GM19468 (cell line): ENCODE data around the gene DAPP1.
"Not testable (repeated sequence)": the region's sequence is repeated elsewhere in the genome, so short reads cannot be mapped to it uniquely, and the experiment has no call there.

Experiments used
- ATAC-seq: cut with Tn5 transposase; IDR thresholded peaks from one replicate; pipeline ENCODE4 v1.9.1; 2021; ENCODE audit warnings: mild to moderate bottlenecking, moderate library complexity, moderate number of reproducible peaks; ENCODE audit not compliant: unreplicated experiment; ENCODE audit errors: extremely low read depth

DAPP1 gene, protein sequence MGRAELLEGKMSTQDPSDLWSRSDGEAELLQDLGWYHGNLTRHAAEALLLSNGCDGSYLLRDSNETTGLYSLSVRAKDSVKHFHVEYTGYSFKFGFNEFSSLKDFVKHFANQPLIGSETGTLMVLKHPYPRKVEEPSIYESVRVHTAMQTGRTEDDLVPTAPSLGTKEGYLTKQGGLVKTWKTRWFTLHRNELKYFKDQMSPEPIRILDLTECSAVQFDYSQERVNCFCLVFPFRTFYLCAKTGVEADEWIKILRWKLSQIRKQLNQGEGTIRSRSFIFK

DNA sequence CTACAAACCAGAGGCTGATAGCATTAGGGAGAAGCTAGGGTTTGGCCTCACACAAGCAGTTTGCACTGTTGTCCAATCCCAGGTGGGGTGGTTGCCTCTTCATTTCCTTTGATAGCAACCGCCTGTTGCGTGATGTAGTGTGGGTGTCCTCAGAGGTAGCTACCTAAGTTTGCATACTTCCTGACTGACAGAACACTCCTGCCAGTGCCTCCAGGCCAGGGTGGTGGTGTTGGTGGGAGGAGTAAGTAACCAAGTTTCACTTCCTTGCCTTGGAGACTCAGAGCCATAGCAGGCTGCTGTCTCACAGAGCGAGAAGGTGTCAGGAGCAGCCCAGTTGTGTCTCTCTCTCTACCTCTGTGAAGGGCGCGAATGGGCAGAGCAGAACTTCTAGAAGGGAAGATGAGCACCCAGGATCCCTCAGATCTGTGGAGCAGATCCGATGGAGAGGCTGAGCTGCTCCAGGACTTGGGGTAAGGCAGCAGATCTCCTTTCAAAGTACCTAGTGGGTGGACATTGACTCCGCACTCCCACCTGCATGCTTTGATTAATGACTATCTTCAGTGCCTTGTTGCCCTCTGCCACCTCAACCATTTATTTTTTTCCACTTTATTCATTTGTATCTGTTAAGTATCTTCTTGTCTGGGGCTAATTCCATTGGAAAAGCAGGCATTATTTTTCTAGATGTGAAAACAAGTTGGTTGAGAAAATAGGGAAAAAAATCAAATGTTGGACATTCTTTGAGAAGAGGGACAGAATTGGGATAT is at the start of gene DAPP1:
DAPP1 (plus strand) TSS at position 283 of the 764 bp plus-strand sequence; CDS start at position 370, 87 bp downstream.
- peak; percentile 97 for ATAC-seq

DNA sequence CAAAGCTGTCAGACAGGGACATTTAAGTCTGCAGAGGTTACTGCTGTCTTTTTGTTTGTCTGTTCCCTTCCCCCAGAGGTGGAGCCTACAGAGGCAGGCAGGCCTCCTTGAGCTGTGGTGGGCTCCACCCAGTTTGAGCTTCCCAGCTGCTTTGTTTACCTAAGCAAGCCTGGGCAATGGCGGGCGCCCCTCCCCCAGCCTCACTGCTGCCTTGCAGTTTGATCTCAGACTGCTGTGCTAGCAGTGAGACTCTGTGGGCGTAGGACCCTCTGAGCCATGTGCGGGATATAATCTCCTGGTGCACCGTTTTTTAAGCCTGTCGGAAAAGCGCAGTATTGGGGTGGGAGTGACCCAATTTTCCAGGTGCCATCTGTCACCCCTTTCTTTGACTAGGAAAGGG is 45.8 kb upstream of the DAPP1 start:
- not testable (repeated sequence) for ATAC-seq

DNA sequence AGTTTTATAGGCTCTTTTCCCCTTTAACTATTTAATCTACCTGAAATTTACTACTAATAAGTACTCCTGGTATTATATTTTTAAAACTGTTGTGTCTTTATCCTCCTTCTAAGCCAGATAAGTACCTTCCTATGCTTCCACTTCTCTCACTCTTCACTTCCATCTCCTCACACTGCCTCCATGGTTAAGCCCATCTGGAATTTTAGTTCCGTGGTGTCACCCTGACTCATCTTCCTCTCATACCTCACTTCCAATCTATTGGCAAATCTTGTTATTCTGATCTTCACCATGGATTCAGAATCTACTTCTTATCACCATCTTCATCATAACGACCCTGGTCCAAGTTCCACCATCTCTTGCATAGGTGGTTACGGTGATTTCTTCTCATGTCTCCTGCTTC is 32.7 kb upstream of the DAPP1 start:
- ATAC-seq, result no peak

DNA sequence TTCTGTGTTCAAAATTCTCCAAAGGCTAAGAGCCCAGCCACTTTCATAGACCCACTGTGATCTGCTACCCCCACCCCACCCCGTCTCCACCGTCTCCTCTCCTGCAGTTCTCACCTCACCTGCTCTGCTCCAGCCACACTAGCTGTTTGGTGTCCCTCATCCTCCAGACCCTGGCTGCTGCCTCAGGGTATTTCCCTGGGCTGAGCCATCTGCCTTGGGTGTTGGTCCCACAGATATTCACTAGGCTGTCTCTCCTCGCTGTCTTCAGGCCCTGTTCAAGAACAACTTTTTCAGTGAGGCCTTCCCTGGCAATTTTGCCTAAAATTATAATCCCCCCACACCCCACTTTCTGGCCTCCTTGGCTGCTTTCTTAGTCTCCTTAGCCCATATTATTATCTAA is 31.8 kb upstream of the DAPP1 start:
- ATAC-seq, result no peak

DNA sequence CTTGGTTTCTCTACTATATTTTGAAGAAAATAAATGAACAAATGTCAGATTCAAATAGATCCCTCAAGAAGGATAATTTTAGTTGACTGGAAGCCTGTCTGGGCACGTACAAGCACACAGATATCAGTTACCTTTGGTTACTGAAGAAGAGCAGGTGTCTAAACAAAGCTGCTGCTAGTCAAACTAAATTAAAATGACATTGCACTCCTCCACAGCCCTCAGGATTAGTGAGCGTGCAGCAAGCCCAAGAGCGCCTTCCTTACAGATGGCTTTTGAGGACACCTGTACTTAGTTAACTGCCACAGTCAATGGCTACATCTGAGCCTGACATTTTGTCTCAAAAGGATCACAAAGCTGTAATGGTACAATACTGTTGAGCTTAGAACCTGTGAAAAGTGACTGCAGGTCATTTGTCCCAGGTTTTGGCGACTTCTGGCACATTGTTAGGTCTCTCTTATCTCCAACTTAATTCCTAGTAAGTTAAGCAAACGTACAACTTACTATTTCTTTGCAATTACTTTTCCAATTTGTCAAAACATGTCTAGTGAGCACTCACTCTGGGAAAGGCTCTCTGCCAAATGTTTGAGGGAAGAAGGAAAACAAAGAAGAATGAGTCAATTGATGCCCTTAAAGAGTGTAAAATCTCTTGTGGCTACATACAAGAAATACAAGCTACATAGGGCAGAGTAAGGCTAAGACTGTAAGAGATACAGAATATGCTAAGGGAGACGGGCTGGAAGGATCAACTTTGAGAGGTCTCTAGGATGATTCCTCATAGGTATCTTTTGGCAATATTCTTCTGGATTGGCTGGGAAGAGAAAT is 25.6 kb upstream of the DAPP1 start:
- no peak for ATAC-seq

DNA sequence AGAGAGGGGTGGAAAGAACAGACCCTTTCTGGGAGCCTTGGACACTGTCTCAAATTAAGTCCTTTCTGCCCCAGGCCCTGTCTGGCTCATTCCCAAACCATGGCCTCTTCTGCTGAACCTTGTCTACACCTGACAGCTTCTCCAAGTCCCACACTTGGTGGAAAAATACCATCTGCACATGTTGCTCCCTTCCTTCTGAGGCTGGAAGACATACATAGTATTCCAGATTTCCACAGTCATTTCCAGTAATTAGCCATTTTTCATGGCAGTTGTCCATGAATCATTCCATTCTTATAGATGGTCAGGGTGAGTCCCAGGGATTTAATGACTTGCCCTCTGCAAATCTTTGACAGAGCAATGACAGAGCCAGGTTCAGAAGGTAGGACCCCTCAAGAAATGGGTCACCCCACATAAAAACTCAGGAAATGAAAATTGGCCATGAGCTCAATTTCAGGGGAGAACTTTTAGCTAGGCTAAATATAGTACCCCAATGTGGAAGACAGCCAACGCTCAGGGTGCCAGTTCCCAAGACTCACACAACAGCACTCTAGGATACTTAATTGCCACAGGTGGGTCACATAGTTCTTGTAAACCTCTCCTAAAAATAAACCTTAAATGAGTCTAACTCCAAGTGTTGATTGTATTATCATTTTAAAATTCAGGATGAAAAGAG is 16.2 kb upstream of the DAPP1 start:
- no peak for ATAC-seq

DNA sequence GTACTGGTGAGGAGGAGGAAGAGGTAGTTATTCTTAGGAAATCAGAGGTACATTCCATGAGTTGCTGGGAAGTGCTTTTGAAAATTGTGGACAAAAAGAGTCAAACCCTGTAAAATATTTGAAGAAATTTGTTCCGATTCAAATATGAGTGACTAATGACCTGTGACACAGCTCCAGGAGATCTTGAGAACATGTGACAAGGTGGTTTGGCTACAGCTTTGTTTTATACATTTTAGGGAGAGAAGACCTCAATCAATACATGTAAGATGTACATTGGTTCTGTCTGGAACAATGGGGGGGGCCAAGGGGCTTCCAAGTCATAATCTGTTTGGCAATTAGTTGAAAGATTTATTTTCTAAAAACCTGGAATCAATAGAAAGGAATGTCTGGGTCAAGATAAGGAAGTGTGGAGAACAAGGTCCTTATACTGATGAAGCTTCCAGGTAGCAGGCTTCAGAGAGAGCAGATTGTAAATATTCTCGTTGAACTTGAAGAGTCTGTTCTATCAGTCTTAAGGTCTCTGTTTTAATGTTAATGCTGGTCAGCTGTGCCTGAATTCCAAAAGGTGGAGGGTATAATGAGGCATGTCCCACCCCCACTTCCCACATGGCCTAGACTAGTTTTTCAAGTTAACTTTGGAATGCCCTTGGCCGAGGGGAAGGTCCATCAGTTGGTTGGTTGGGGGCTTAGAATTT is 15.5 kb upstream of the DAPP1 start:
- ATAC-seq, result no peak

DNA sequence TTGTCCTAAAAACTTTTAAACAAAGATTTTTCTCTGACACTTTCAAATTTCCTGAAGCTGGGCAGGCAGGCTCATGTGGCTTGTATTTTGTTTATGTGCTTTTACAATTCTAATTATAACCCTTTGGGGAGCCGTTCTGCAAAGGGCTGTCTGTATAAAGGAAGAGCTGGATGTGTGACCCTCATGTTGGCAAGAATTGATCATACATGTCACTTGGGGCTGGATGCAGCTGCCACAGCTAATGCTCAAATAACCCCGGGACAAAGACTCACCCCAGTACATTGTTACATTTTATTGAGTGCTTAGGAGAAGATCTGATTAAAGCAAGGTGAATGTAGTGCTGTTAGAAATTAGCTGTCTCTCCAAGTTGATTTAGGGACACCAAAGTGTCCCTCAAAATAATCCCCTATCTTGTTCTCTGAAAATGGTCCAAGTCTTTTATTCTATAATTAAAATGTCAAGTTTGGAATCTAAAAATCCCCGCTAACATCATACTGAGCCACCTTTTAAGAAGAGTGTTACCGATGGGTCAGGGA is 13.0 kb upstream of the DAPP1 start:
- ATAC-seq, result no peak

DNA sequence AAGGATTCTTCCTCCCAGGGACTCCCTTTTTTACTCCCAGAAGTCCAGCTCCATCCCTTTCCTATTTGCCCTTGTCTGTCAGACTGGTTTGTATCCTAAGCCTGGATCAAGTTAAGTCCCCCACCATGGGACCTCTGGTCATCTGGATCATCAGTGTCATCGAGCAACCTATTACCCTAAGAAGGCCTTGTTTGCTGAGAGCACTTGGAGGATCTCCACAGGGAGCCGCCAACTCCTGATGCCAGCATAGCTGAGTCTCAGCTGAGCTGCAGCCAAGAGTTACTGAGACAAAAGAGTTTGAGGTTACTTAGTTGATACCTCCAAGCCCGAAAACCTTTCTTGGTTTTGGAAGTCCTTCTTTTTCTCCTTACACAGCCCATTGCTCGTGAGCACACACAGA is 10.1 kb upstream of the DAPP1 start:
- ATAC-seq, result no peak

DNA sequence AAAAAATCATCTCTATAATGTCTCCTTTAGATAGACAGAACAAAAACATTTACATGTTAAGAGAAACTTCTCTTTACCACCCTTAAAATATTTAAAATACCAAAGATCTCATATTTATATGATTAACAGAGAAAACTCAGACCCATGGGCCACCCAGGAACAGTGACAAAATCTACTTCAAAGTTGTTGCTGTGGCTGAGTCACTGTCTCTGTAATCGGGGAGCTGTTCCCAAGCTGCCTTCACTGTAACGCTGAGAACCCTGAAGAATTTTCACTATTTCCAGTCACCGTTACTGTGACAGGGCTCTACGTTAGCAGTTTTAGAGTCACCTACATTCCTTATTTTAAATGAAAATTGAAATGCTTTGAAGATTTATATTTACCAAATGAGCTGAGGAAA is 9.0 kb upstream of the DAPP1 start:
- no peak for ATAC-seq

DNA sequence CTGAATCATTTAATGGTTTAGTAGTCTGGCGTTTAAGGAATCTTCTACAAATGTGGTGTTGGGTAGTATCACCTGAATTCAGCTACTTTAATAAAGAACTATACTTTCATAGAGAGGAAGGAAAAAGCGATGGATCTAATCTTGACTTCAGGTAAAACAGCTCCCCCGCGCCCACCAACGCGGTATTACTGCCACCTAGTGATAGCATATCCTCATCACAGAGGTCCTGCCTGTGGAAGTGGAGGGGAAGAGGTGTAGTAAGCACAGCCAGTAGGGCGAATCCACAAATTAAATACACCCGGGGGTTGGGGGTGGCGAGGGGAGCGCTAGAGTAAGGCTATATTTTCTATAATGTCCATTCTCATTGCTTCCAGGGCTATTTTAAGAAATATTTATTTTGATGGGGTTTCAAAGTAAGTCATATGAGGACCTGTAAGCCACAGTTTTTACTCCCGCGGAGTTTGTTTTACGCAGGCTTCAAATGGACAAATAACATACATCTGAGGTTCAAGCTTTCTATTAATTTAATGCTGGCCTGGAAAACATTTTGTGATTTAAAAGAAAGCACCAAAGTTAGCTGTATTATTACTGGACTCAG is 8.3 kb upstream of the DAPP1 start:
- peak; percentile 87 for ATAC-seq

DNA sequence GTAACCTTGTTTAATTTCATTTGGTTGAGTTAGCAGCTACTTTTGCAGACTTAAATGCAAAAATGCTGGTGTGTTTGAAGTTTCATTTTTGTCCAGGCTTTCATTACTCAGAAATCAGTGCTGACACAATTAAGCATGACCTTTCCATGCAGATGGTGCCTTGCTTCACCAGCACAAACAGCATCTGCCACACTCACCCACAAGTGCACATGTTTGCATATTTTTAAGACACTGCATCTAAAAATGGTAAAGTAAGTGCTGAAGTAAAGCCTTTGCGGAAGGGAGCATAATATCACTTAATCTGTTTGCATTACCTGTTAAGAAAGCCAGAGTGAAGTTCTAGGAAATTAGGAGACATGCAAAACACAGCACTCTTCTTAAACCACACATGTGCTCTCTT is 7.3 kb upstream of the DAPP1 start:
- no peak for ATAC-seq

DNA sequence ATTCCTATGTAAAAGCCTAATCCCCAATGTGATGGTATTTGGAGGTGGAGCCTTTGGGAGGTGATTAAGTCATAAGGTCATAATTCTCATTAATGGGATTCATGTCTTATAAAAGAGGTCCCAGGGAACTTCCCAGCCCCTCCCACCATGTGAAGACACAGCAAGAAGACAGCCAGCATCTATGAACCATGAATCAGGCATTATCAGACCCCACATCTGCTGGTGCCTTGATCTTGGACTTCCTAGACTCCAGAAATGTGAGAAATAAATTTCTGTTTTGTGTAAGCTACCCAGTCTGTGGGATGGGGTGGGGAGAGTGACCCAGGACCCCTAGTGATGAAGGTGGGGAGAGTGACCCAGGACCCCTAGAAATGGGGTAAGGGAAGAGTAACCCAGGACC is 6.1 kb upstream of the DAPP1 start:
- ATAC-seq, result no peak

DNA sequence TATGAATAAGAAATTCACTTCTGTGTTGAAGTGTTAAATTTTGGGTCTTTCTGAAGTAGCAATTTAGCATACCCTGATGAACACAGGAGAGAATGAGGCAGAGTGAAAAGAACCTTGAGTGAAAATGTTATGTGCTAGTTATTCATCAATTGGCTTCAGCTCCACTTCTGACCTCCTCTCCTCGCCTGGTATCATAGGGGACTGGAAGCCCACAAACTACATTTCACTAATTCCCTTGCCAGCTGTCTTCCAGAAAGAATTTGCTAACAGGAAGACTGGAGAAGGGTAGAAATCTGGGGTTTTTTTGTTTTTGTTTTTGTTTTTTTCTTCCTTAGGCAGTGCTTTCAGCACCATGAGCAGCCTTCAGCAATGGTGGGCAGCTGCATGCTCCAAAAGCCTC is 5.5 kb upstream of the DAPP1 start:
- no peak for ATAC-seq

DNA sequence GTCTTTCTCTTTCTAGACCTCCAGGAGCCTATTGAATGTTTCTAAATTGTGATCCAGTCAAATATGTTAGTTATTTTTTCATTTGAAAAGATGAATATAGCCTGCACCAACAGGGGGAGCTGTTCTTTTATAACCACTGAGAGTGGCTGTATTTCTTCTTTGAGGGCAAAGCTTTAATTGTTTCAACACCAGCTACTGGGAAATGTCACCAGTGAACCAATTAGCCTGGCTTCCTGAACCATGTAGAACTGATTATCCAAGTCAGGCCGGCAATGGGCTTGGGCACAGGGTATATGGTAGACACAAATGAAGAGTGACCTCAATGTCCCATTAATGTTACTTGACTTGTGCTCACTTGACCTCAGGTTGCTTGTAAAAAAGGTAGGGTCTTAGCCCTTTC is 4.8 kb upstream of the DAPP1 start:
- ATAC-seq, result no peak

DNA sequence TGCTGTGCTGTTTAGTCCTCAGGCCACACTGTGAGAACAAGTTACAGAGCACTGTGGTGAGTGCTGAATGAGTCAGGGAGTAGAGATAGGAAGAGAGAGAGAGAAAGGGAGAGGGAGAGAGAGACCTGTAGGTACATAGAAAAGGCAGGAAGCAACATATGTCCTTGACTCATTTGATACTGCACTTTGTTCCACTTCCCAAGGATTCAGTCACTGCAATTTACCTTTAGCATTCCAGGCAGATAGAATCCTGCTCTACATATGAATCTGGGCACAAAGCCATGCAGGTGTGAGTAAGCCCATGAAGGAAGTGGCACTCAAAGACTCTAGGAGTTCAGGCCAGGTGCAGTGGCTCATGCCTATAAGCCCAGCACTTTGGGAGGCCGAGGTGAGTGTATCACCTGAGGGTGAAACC is 1.0 kb upstream of the DAPP1 start:
- no peak for ATAC-seq

DNA sequence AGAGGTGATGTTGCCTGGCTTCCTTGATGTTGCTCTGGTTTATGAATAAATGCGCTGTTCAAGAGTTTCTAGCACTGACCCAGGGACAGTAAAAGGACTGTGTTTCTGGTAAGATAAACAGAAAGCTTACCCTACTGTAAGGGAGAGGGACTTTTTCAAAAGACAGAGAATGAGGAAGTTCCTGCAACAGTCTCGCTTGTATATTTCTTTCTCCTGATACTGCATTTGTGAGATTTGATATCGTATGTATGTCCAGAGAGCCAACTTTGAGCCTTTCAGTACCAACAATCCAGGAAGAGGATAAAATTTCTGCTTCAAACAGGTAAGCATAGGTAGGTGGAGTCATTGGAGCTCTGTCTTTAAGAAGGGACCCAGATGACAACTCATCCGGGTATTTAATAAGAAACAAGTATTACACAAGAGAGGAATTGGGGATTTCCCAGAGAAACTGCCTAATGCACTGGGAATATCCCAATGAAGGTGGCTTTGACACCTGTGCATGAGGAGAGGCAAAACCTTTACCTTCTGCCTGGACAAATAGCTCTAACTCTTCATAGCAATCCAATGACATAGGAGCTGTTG is 773 bp downstream of the DAPP1 start:
- ATAC-seq, result peak; percentile 9

DNA sequence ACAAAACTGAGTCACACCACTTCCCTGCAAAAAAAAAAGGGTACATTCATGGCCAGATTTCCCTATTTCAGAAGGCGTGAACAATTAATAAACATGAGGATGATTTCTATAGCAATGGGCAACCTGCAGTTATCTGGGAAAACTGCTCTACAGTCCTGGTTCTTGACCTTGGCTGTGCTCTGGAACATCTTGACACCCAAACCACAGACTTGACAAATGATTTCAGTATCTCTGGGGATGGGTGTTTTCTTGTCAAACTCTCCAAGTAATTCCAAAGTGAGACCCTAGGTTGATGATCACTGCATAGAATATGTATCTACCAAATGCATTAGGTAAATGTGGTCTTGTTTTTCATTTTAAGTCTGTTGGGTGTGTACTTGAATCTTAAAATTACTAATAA is 2.0 kb downstream of the DAPP1 start:
- ATAC-seq, result no peak
